H1 (cell line): ENCODE results near the gene CRKL. TPM values are rescaled to one million over a fixed set of nuclear protein-coding genes. Genes with fewer than 3 reads are reported as not detected.

Experiments
- ATF2 ChIP-seq: IDR thresholded peaks from 2 replicates; pipeline ENCODE4 v1.6.1; 2012; ENCODE audit warnings: low read length, inconsistent platforms
- HDAC6 ChIP-seq: IDR thresholded peaks from one replicate; pipeline ENCODE4 v1.7.1; 2012; ENCODE audit warnings: low read depth, mild to moderate bottlenecking, inconsistent platforms, low read length, moderate library complexity
- SP4 ChIP-seq: IDR thresholded peaks from 2 replicates; pipeline ENCODE4 v1.6.1; 2012; ENCODE audit warnings: low read length, inconsistent platforms
- polyA plus RNA-seq, 7 experiments: library from polyadenylated mRNA; depleted of rRNA in 3 of 7; stranded (reverse) in 5 of 7; unstranded in 2 of 7; fragments of >200 nt in 5 of 7; fragments of 200-250 nt in 2 of 7; gene quantifications; 1 replicate in 5 of 7; 2 replicates in 1 of 7; 4 replicates in 1 of 7; pipeline versions ENCODE4 v1.2.1 to v1.2.3, GENCODE V29; 2011 to 2013; ENCODE audit warnings: missing spikeins in 2 of 7, mixed read lengths in 2 of 7
- total RNA-seq: library from RNA; stranded (reverse); fragmentation: NEBNext Ultra II Directional; extraction: Animal tissue kit (Norgen Biotek cat#: 25700); gene quantifications from 2 replicates; pipeline ENCODE4 v1.2.1, GENCODE V29; 2021

Gene CRKL
- total and polyA plus RNA-seq, 2 of the 8 experiments (the other 6 are each of a cell fraction or from before 2014, with no cell fraction given): 34.5 to 94.5 TPM

DNA sequence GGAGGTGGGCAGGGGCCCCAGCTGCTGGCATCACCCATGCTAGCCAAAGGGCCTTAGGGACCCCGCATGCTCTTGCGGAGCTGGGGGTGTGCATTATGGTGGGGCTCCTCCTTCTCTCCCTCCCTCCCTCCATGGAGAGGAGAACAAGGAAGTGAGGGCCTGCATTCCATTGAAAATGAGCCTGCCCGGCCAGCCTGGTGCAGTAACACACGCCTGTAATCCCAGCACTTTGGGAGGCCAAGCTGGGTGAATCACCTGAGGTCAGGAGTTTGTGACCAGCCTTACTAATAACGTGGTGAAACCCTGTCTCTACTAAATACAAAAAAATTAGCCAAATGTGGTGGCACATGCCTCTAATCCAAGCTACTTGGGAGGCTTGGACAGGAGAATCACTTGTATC lies 36.0 kb upstream of the CRKL start (continued):
- TF ChIP-seq ATF2 (no peak), HDAC6 (no peak), SP4 (no peak)
